C4-2B (cell line): ENCODE measurements around the gene LILRB2.
"Not testable (repeated sequence)": the region's sequence is repeated elsewhere in the genome, so short reads cannot be mapped to it uniquely, and the experiment has no call there.

Experiments used
- CTCF ChIP-seq: fragments of 450-650 bp; conservative IDR thresholded peaks from 2 replicates; pipeline ENCODE4 v1.5.1; 2017; ENCODE audit warnings: mild to moderate bottlenecking
- ZFX ChIP-seq: fragments of 450-650 bp; IDR thresholded peaks from 2 replicates; pipeline ENCODE4 v1.6.1; 2017

- not testable (repeated sequence) for TF ChIP-seq CTCF, ZFX
Observed at GRCh38 chr19:54242646-54243045, 38.3 kb downstream of the LILRB2 start, which contains the start of gene LILRA6.
